SK-N-SH treated with all-trans-retinoic acid at 6 μM for 48 hours (cell line): ENCODE measurements around the gene SFMBT1.

Experiments used
- ATAC-seq: fragments of 200-7000 bp; cut with Tn5 transposase; 3 replicates; pipeline ENCODE4 v1.9.1; 2020; ENCODE audit warnings: mild to moderate bottlenecking, moderate library complexity
- ARNTL ChIP-seq: fragments of 450-650 bp; formaldehyde crosslinking; IDR thresholded peaks from 2 replicates; pipeline ENCODE4 v1.5.0; 2020; ENCODE audit warnings: low read depth, mild to moderate bottlenecking, moderate library complexity, borderline replicate concordance
- BACH2 ChIP-seq: fragments of 250-450 bp; sonication (Bioruptor Pico); IDR thresholded peaks from 2 replicates; pipeline ENCODE4 v1.9.0; 2021; ENCODE audit warnings: mild to moderate bottlenecking, borderline replicate concordance
- CREB5 ChIP-seq: fragments of 250-450 bp; sonication (Bioruptor Pico); IDR thresholded peaks from 2 replicates; pipeline ENCODE4 v1.5.1; 2020; ENCODE audit warnings: low read depth, mild to moderate bottlenecking, moderate library complexity
- CSRNP3 ChIP-seq: fragments of 250-450 bp; sonication (Bioruptor Pico); IDR thresholded peaks from 2 replicates; pipeline ENCODE4 v1.5.1; 2021; ENCODE audit warnings: mild to moderate bottlenecking, moderate library complexity
- ESRRG ChIP-seq: fragments of 250-450 bp; sonication (Bioruptor Pico); IDR thresholded peaks from 2 replicates; pipeline ENCODE4 v1.6.1; 2021; ENCODE audit warnings: mild to moderate bottlenecking
- GLIS3 ChIP-seq: fragments of 250-450 bp; sonication (Bioruptor Pico); IDR thresholded peaks from 2 replicates; pipeline ENCODE4 v1.5.0; 2020; ENCODE audit warnings: mild to moderate bottlenecking, moderate library complexity
- ISL1 ChIP-seq: fragments of 250-450 bp; sonication (Bioruptor Pico); IDR thresholded peaks from 2 replicates; pipeline ENCODE4 v2.1.2; 2022; ENCODE audit warnings: mild to moderate bottlenecking, moderate library complexity
- OSR1 ChIP-seq: fragments of 250-450 bp; sonication (Bioruptor Pico); IDR thresholded peaks from 2 replicates; pipeline ENCODE4 v1.8.0; 2022; ENCODE audit warnings: moderate library complexity, mild to moderate bottlenecking, inconsistent platforms
- PATZ1 ChIP-seq: fragments of 250-450 bp; sonication (Bioruptor Pico); IDR thresholded peaks from 2 replicates; pipeline ENCODE4 v1.8.0; 2020; ENCODE audit warnings: mild to moderate bottlenecking, moderate library complexity, borderline replicate concordance
- POU6F1 ChIP-seq: fragments of 250-450 bp; sonication (Bioruptor Pico); IDR thresholded peaks from 2 replicates; pipeline ENCODE4 v1.8.0; 2021; ENCODE audit warnings: low read depth, mild to moderate bottlenecking, moderate library complexity, borderline replicate concordance
- PPARA ChIP-seq: fragments of 250-450 bp; sonication (Bioruptor Pico); IDR thresholded peaks from 2 replicates; pipeline ENCODE4 v1.5.0; 2020; ENCODE audit warnings: mild to moderate bottlenecking, borderline replicate concordance
- RARB ChIP-seq: fragments of 250-450 bp; sonication (Bioruptor Pico); IDR thresholded peaks from 2 replicates; pipeline ENCODE4 v1.8.0; 2021; ENCODE audit warnings: mild to moderate bottlenecking, moderate library complexity
- SNAI2 ChIP-seq: fragments of 250-450 bp; sonication (Bioruptor Pico); IDR thresholded peaks from 2 replicates; pipeline ENCODE4 v1.5.0; 2020; ENCODE audit warnings: mild to moderate bottlenecking, moderate library complexity
- TOX ChIP-seq: fragments of 250-450 bp; sonication (Bioruptor Pico); IDR thresholded peaks from 2 replicates; pipeline ENCODE4 v1.8.0; 2021; ENCODE audit warnings: mild to moderate bottlenecking, moderate library complexity, borderline replicate concordance
- TSHZ2 ChIP-seq: fragments of 250-450 bp; sonication (Bioruptor Pico); IDR thresholded peaks from 2 replicates; pipeline ENCODE4 v1.5.0; 2020; ENCODE audit warnings: mild to moderate bottlenecking, moderate library complexity
- ZC3H10 ChIP-seq: fragments of 250-450 bp; sonication (Bioruptor Pico); IDR thresholded peaks from 2 replicates; pipeline ENCODE4 v1.5.1; 2021; ENCODE audit warnings: mild to moderate bottlenecking, moderate library complexity
- ZFP3 ChIP-seq: fragments of 250-450 bp; sonication (Bioruptor Pico); IDR thresholded peaks from 2 replicates; pipeline ENCODE4 v1.5.0; 2020; ENCODE audit warnings: mild to moderate bottlenecking, moderate library complexity
- ZFP30 ChIP-seq: fragments of 450-650 bp; formaldehyde crosslinking; IDR thresholded peaks from 2 replicates; pipeline ENCODE4 v1.5.0; 2022; ENCODE audit warnings: mild to moderate bottlenecking, moderate library complexity
- ZNF565 ChIP-seq: fragments of 450-650 bp; formaldehyde crosslinking; conservative IDR thresholded peaks from 2 replicates; pipeline ENCODE4 v1.5.0; 2020; ENCODE audit warnings: low read depth, mild to moderate bottlenecking, moderate library complexity
- ZNF70 ChIP-seq: fragments of 450-650 bp; formaldehyde crosslinking; IDR thresholded peaks from 2 replicates; pipeline ENCODE4 v1.5.0; 2020; ENCODE audit warnings: mild to moderate bottlenecking, moderate library complexity
- ZNF8 ChIP-seq: fragments of 450-650 bp; formaldehyde crosslinking; IDR thresholded peaks from 2 replicates; pipeline ENCODE4 v1.5.0; 2020; ENCODE audit warnings: mild to moderate bottlenecking, moderate library complexity

Gene SFMBT1

GRCh38 chr3:53016236-53016635, 29.6 kb downstream of the SFMBT1 start:
- ATAC-seq = no peak
- no peak for TF ChIP-seq ZNF70 (CRISPR knock-in tag)
- TF ChIP-seq ARNTL (CRISPR knock-in tag) = no peak
- TF ChIP-seq RARB (CRISPR knock-in tag) = no peak
- TF ChIP-seq ESRRG (CRISPR knock-in tag) = no peak
- no peak for TF ChIP-seq CSRNP3 (CRISPR knock-in tag)
- no peak for TF ChIP-seq ZC3H10 (CRISPR knock-in tag)
- no peak for TF ChIP-seq ZFP30 (CRISPR knock-in tag)
- no peak for TF ChIP-seq ZFP3 (CRISPR knock-in tag)
- no peak for TF ChIP-seq BACH2 (CRISPR knock-in tag)
- no peak for TF ChIP-seq PPARA
- no peak for TF ChIP-seq POU6F1
- no peak for TF ChIP-seq GLIS3 (CRISPR knock-in tag)

- TF ChIP-seq PPARA = no peak
- no peak for TF ChIP-seq PATZ1
- TF ChIP-seq POU6F1 = no peak
- no peak for TF ChIP-seq ISL1 (CRISPR knock-in tag)
- TF ChIP-seq TOX (CRISPR knock-in tag) = no peak
- TF ChIP-seq ZNF70 (CRISPR knock-in tag) = no peak
- no peak for TF ChIP-seq BACH2 (CRISPR knock-in tag)
- no peak for TF ChIP-seq ZC3H10 (CRISPR knock-in tag)
- TF ChIP-seq CSRNP3 (CRISPR knock-in tag) = no peak
- TF ChIP-seq GLIS3 (CRISPR knock-in tag) = no peak
- no peak for TF ChIP-seq TSHZ2 (CRISPR knock-in tag)
- no peak for TF ChIP-seq ZFP3 (CRISPR knock-in tag)
- TF ChIP-seq CREB5 = no peak
- TF ChIP-seq RARB (CRISPR knock-in tag) = no peak
- no peak for TF ChIP-seq ZFP30 (CRISPR knock-in tag)
- TF ChIP-seq OSR1 (CRISPR knock-in tag) = no peak
- TF ChIP-seq ESRRG (CRISPR knock-in tag) = no peak
- no peak for TF ChIP-seq ZNF565 (CRISPR knock-in tag)
- no peak for TF ChIP-seq SNAI2 (CRISPR knock-in tag)
- TF ChIP-seq ZNF8 = no peak
- ATAC-seq = no peak
Measured at GRCh38 chr3:53011324-53011723, 34.5 kb downstream of the SFMBT1 start.
